Skeletal muscle tissue (tissue), 4 donors: ENCODE measurements around the gene OLR1. TPM values are rescaled to one million over a fixed set of nuclear protein-coding genes. Genes with fewer than 3 reads are reported as not detected.

Experiments
- H3K27ac ChIP-seq: one replicate; pipeline ENCODE4 v1.7.0; 2013; ENCODE audit warnings: mild to moderate bottlenecking, low read depth, low read length, inconsistent platforms
- H3K27me3 ChIP-seq, 3 donors: one replicate each; pipeline ENCODE4 v1.7.0; 2013; ENCODE audit warnings: low read length in 3 of 3; ENCODE audit not compliant: control insufficient read depth in 3 of 3, insufficient read depth in 3 of 3
- H3K36me3 ChIP-seq, 3 donors: one replicate each; pipeline ENCODE4 v1.7.0; 2013; ENCODE audit warnings: low read length in 3 of 3; ENCODE audit not compliant: control insufficient read depth in 3 of 3, insufficient read depth in 3 of 3
- H3K4me1 ChIP-seq, 3 donors: one replicate each; pipeline ENCODE4 v1.7.0; 2013; ENCODE audit warnings: low read length in 3 of 3, mild to moderate bottlenecking in 3 of 3; ENCODE audit not compliant: control insufficient read depth in 3 of 3, insufficient read depth in 3 of 3
- H3K4me3 ChIP-seq, 3 donors: one replicate each; pipeline ENCODE4 v1.7.0; 2013; ENCODE audit warnings: low read length in 3 of 3
- H3K9ac ChIP-seq, 3 donors: one replicate each; pipeline ENCODE4 v1.7.0; 2013; ENCODE audit warnings: low read length in 3 of 3, mild to moderate bottlenecking in 3 of 3, moderate library complexity in 2 of 3, low read depth in 1 of 3
- H3K9me3 ChIP-seq, 3 donors: one replicate each; pipeline ENCODE4 v1.7.0; 2013; ENCODE audit warnings: low read length in 3 of 3; ENCODE audit not compliant: control insufficient read depth in 3 of 3
- total RNA-seq: library from RNA; depleted of rRNA; stranded (reverse); fragments of >200 nt; gene quantifications from one replicate; pipeline ENCODE4 v1.2.3, GENCODE V29; 2014
- donor health status: Osteomylitis.

The OLR1 gene
- total RNA-seq, 1 donor from 2014 or later: not detected

GRCh38 chr12:10113920-10114319, 58.0 kb downstream of the OLR1 start:
- Histone ChIP-seq H3K4me1 (no peaks in the 10 kb centered on the region), H3K9ac (no peak overlapping the region), H3K27ac (no peak overlapping the region), H3K9me3 (no peaks in the 10 kb centered on the region), H3K36me3 (no peaks in the 10 kb centered on the region), H3K4me3 (no peak overlapping the region), H3K27me3 (no peaks in the 10 kb centered on the region)

GRCh38 chr12:10113075-10113474, 58.9 kb downstream of the OLR1 start:
- Histone ChIP-seq H3K36me3 (no peaks in the 10 kb centered on the region), H3K4me1 (no peaks in the 10 kb centered on the region), H3K27ac (no peak overlapping the region), H3K9ac (no peak overlapping the region), H3K27me3 (no peaks in the 10 kb centered on the region), H3K4me3 (no peak overlapping the region), H3K9me3 (no peaks in the 10 kb centered on the region)

- Histone ChIP-seq H3K27ac (no peak overlapping the region), H3K4me3 (no peak overlapping the region), H3K9me3 (no peaks in the 10 kb centered on the region), H3K27me3 (no peaks in the 10 kb centered on the region), H3K36me3 (no peaks in the 10 kb centered on the region), H3K9ac (no peak overlapping the region), H3K4me1 (no peaks in the 10 kb centered on the region)
Observed at GRCh38 chr12:10111451-10111850, 60.5 kb downstream of the OLR1 start.

GRCh38 chr12:10110256-10110844, 61.6 kb downstream of the OLR1 start:
- Histone ChIP-seq H3K9me3 (no peaks in the 10 kb centered on the region), H3K36me3 (no peaks in the 10 kb centered on the region), H3K27ac (no peak overlapping the region), H3K4me3 (no peak overlapping the region), H3K9ac (no peak overlapping the region), H3K27me3 (no peaks in the 10 kb centered on the region), H3K4me1 (no peaks in the 10 kb centered on the region)

Other genes with a start within 250 kb of the OLR1 start
- gene CLEC2A, start 239.8 kb downstream of the OLR1 start, total RNA-seq: not detected
- 0.52 TPM for gene CLEC12A, start 200.7 kb downstream of the OLR1 start, total RNA-seq
- gene CLEC1B, start 173.0 kb downstream of the OLR1 start, total RNA-seq: not detected
- not detected for gene CLEC12B, start 161.5 kb downstream of the OLR1 start, total RNA-seq
- not detected for gene CLEC9A, start 141.4 kb downstream of the OLR1 start, total RNA-seq
- gene CLEC1A, start 73.1 kb downstream of the OLR1 start, total RNA-seq: 1.0 TPM
- 2.1 TPM for gene CLEC7A, start 41.9 kb downstream of the OLR1 start, total RNA-seq
- gene TMEM52B, start 6.9 kb upstream of the OLR1 start, total RNA-seq: under 0.01 TPM
- gene GABARAPL1, start 40.7 kb upstream of the OLR1 start, total RNA-seq: 23.0 TPM
- gene KLRD1, start 135.7 kb upstream of the OLR1 start, total RNA-seq: 0.52 TPM
- 0.52 TPM for gene KLRK1, start 217.9 kb upstream of the OLR1 start, total RNA-seq
- gene KLRC4, start 237.6 kb upstream of the OLR1 start, total RNA-seq: not detected
- not detected for gene KLRC3, start 248.5 kb upstream of the OLR1 start, total RNA-seq